Activated CD4-positive, alpha-beta T cell treated with anti-CD3 and anti-CD28 coated beads, Interleukin-2, amount 10 ng/mL, durations not matched to agents 7 days and 5 days (primary cell): ENCODE data around the gene MLX. TPM values are rescaled to one million over a fixed set of nuclear protein-coding genes. Genes with fewer than 3 reads are reported as not detected.
A peak's percentile ranks its signal among the peaks of the same experiment; 100 is the strongest.
"Not testable (repeated sequence)": the region's sequence is repeated elsewhere in the genome, so short reads cannot be mapped to it uniquely, and the experiment has no call there.

Experiments used
- CTCF ChIA-PET: fragments of 350-600 bp; sonication (Branson Sonifier 250); formaldehyde crosslinking; loops from one replicate; lab custom pipeline; 2021; ENCODE audit warnings: antibody characterized with exemption; lab: Charles Lee
- POLR2A ChIA-PET: fragments of 350-600 bp; sonication (Branson Sonifier 250); formaldehyde crosslinking; loops from one replicate; lab custom pipeline; 2021; ENCODE audit warnings: antibody characterized with exemption; lab: Charles Lee
- DNase-seq: peaks from one replicate; pipeline ENCODE4 v3.0.0-alpha.2; 2020
- H3K27ac Mint-ChIP-seq: one replicate; pipeline ENCODE4 v1.8.0; 2021; ENCODE audit warnings: mild to moderate bottlenecking, moderate library complexity, mixed read lengths
- H3K27me3 Mint-ChIP-seq: one replicate; pipeline ENCODE4 v1.8.0; 2021; ENCODE audit warnings: mixed read lengths
- H3K36me3 Mint-ChIP-seq: one replicate; pipeline ENCODE4 v1.8.0; 2021; ENCODE audit warnings: low read depth, mixed read lengths
- H3K4me1 Mint-ChIP-seq: one replicate; pipeline ENCODE4 v1.8.0; 2021; ENCODE audit warnings: mixed read lengths
- H3K4me3 Mint-ChIP-seq: one replicate; pipeline ENCODE4 v1.8.0; 2021; ENCODE audit warnings: mild to moderate bottlenecking, moderate library complexity, mixed read lengths
- H3K9me3 Mint-ChIP-seq: one replicate; pipeline ENCODE4 v1.8.0; 2021; ENCODE audit warnings: mixed read lengths
- total RNA-seq, 2 experiments: library from RNA; stranded (reverse); gene quantifications; one replicate each; pipeline ENCODE4 v1.2.3, GENCODE V29; 2021

MLX gene
- total RNA-seq, 2 experiments from 2014 or later = 56.7 to 62.3 TPM

GRCh38 chr17:42537826-42538451, 29.0 kb upstream of the MLX start:
- Mint-ChIP-seq H3K9me3 (no peaks in the 10 kb centered on the region), H3K4me1 (peaks cover 52% of the 10 kb centered on the region), H3K27ac (peak overlapping the region; percentile 67), H3K4me3 (peak overlapping the region; percentile 78), H3K36me3 (peaks cover 9% of the 10 kb centered on the region), H3K27me3 (peaks cover 5% of the 10 kb centered on the region)
- POLR2A ChIA-PET = no interaction called here
- CTCF ChIA-PET = interaction anchor here (1.0 kb wide), 1 partner anchor 381 kb away, joined by 3 read pairs; no protein-coding TSS in a partner anchor
- no peak for DNase-seq

DNA sequence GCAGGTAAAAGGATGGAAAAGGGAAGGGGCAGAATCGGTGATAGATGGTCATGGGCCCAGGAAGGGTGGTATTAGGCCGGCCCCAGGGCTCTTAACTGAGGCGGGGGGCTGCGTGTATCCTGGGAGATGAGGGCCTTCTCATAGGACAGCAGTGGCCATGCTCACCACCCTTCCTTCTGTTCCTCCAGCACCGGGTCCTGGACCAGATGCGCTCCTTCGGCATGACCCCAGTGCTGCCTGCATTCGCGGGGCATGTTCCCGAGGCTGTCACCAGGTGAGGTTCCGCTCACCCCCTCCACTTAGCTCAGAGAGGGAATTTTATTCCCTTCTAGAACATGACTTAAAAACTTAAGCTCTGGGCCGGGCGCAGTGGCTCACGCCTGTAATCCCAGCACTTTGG, 28.4 kb upstream of the MLX start:
- H3K9me3 Mint-ChIP-seq = no peaks in the 10 kb centered on the region
- ChIA-PET CTCF (interaction anchor here (1.0 kb wide), 1 partner anchor 381 kb away, joined by 3 read pairs; no protein-coding TSS in a partner anchor), POLR2A (no interaction called here)
- H3K27me3 Mint-ChIP-seq = peaks cover 3% of the 10 kb centered on the region
- peaks cover 9% of the 10 kb centered on the region for H3K36me3 Mint-ChIP-seq
- no peak overlapping the region for H3K4me3 Mint-ChIP-seq
- H3K4me1 Mint-ChIP-seq = peaks cover 50% of the 10 kb centered on the region
- no peak for DNase-seq
- no peak overlapping the region for H3K27ac Mint-ChIP-seq

DNA sequence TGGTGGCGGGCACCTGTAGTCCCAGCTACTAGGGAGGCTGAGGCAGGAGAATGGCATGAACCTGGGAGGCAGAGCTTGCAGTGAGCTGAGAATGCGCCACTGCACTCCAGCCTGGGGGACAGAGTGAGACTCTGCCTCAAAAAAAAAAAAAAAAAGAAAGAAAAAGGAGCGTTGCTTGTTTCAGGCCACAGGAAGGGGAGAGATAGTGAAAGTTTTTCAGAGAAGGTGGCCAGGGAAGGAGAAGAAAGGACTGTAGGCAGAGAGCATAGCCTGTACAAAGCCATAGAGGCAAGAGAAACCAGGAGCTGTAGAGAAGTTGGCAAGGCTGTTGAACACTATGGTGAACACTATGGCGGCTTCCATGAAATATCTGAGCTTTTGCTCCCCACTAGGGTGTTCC, 26.3 kb upstream of the MLX start:
- H3K36me3 Mint-ChIP-seq, DNase-seq, H3K4me3 Mint-ChIP-seq, H3K27me3 Mint-ChIP-seq, H3K9me3 Mint-ChIP-seq, POLR2A ChIA-PET: not testable (repeated sequence)
- peak overlapping the region; percentile 76 for H3K27ac Mint-ChIP-seq
- CTCF ChIA-PET = interaction anchor here (0.6 to 1.8 kb wide), 4 partner anchors 9 to 226 kb away, joined by 3 to 9 read pairs (median 4); no protein-coding TSS in a partner anchor
- H3K4me1 Mint-ChIP-seq = peaks cover 43% of the 10 kb centered on the region

DNA sequence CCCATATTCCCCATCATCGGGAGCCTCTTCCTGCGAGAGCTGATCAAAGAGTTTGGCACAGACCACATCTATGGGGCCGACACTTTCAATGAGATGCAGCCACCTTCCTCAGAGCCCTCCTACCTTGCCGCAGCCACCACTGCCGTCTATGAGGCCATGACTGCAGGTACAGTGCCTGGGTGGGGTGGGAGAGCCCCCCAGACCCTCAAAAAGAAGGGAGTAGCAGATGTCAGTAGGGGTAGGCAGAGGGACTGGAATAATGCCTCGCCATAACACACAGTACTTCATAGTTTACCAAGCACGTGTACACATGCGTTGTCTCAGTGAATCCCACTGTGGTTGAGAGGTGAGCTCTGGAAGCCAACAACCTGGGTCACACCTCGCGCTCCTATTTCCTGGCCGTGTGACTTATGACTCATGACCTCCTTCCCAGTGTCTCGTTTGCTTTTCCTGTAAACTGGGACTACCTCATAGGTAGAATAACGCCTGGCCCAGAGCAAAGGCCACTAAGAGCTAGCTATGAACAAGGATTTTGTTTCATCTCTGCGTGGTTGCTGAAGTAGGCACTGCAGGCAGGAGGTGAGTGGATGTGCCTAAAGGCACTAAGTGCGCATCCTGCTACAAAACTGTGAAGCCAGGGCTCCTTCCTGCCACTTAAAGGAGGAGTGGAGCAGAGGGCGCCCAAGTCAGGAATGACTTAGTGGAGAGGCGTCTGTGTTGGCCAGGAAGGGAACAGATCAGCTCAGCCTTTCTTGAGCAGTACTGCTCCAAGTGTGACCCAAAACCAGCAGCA, 25.7 kb upstream of the MLX start:
- Mint-ChIP-seq H3K9me3 (no peaks in the 10 kb centered on the region), H3K4me3 (peak overlapping the region; percentile 14), H3K4me1 (peaks cover 41% of the 10 kb centered on the region), H3K27me3 (no peaks in the 10 kb centered on the region), H3K27ac (peak overlapping the region; percentile 77), H3K36me3 (peaks cover 9% of the 10 kb centered on the region)
- no peak for DNase-seq
- ChIA-PET CTCF (interaction anchor here (0.5 to 1.8 kb wide), 8 partner anchors 10 to 1660 kb away, joined by 3 to 9 read pairs (median 4); no protein-coding TSS in a partner anchor), POLR2A (interaction anchor here (0.7 kb wide), 1 partner anchor 299 kb away, joined by 3 read pairs; no protein-coding TSS in a partner anchor)

GRCh38 chr17:42543190-42544079, 23.5 kb upstream of the MLX start:
- ChIA-PET POLR2A (interaction anchor here (0.6 kb wide), 1 partner anchor 249 kb away, joined by 3 read pairs; no protein-coding TSS in a partner anchor), CTCF (interaction anchor here (1.2 to 1.4 kb wide), 3 partner anchors 9 to 34 kb away, joined by 3 to 4 read pairs (median 4); partner anchors contain the start of gene PSMC3IP)
- H3K4me1 Mint-ChIP-seq = peaks cover 26% of the 10 kb centered on the region
- no peak overlapping the region for H3K27ac Mint-ChIP-seq
- H3K4me3 Mint-ChIP-seq = no peak overlapping the region
- no peaks in the 10 kb centered on the region for H3K9me3 Mint-ChIP-seq
- DNase-seq = no peak
- H3K36me3 Mint-ChIP-seq = peaks cover 9% of the 10 kb centered on the region
- H3K27me3 Mint-ChIP-seq = no peaks in the 10 kb centered on the region

DNA sequence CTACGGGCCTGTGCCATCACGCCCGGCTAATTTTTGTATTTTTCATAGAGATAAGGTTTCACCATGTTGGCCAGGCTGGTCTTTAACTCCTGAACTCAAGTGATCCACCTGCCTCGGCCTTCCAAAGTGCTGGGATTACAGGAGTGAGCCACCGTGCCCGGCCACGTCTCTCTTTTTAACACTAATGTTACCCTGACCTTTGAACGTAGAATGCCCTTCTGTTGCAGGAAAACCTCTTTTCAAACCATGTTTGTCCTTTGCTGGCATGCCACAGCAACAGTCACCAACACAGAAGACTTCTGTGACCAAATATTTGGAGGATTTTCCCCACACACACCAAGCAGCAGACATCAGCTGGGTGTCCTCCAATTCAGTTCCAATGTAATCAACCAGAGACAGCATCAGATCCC, 22.0 kb upstream of the MLX start:
- POLR2A ChIA-PET = no interaction called here
- no peaks in the 10 kb centered on the region for H3K27me3 Mint-ChIP-seq
- H3K4me1 Mint-ChIP-seq = peaks cover 29% of the 10 kb centered on the region
- peaks cover 2% of the 10 kb centered on the region for H3K36me3 Mint-ChIP-seq
- CTCF ChIA-PET = interaction anchor here (1.2 kb wide), 1 partner anchor 34 kb away, joined by 3 read pairs; no protein-coding TSS in a partner anchor
- no peaks in the 10 kb centered on the region for H3K9me3 Mint-ChIP-seq
- DNase-seq = no peak
- no peak overlapping the region for H3K4me3 Mint-ChIP-seq
- H3K27ac Mint-ChIP-seq = no peak overlapping the region

GRCh38 chr17:42545755-42546505, 21.0 kb upstream of the MLX start:
- H3K36me3 Mint-ChIP-seq, H3K4me3 Mint-ChIP-seq, POLR2A ChIA-PET, H3K9me3 Mint-ChIP-seq, H3K27ac Mint-ChIP-seq, H3K27me3 Mint-ChIP-seq, DNase-seq: not testable (repeated sequence)
- H3K4me1 Mint-ChIP-seq = peaks cover 21% of the 10 kb centered on the region
- CTCF ChIA-PET = interaction anchor here (1.2 kb wide), 1 partner anchor 33 kb away, joined by 3 read pairs; no protein-coding TSS in a partner anchor

- Mint-ChIP-seq H3K27me3 (no peaks in the 10 kb centered on the region), H3K4me3 (no peak overlapping the region), H3K4me1 (peaks cover 13% of the 10 kb centered on the region), H3K27ac (no peak overlapping the region), H3K36me3 (peaks cover 3% of the 10 kb centered on the region), H3K9me3 (no peaks in the 10 kb centered on the region)
- DNase-seq = no peak
- POLR2A ChIA-PET = no interaction called here
- CTCF ChIA-PET = interaction anchor here (0.5 to 1.7 kb wide), 3 partner anchors 10 to 737 kb away, joined by 3 to 10 read pairs (median 3); no protein-coding TSS in a partner anchor
Observed at GRCh38 chr17:42547001-42547461, 19.9 kb upstream of the MLX start.

GRCh38 chr17:42547698-42548069, 19.2 kb upstream of the MLX start:
- H3K4me1 Mint-ChIP-seq = peaks cover 15% of the 10 kb centered on the region
- ChIA-PET POLR2A (no interaction called here), CTCF (interaction anchor here (0.5 to 1.7 kb wide), 7 partner anchors 11 to 737 kb away, joined by 3 to 10 read pairs (median 4); partner anchors contain the start of gene NAGLU)
- no peaks in the 10 kb centered on the region for H3K9me3 Mint-ChIP-seq
- H3K4me3 Mint-ChIP-seq = no peak overlapping the region
- peaks cover 3% of the 10 kb centered on the region for H3K36me3 Mint-ChIP-seq
- DNase-seq = no peak
- no peaks in the 10 kb centered on the region for H3K27me3 Mint-ChIP-seq
- H3K27ac Mint-ChIP-seq = no peak overlapping the region

GRCh38 chr17:42548070-42548837, 18.6 kb upstream of the MLX start:
- ChIA-PET POLR2A (no interaction called here), CTCF (interaction anchor here (1.1 to 1.7 kb wide), 5 partner anchors 10 to 30 kb away, joined by 3 to 10 read pairs (median 5); partner anchors contain the start of gene NAGLU)
- Mint-ChIP-seq H3K9me3 (no peaks in the 10 kb centered on the region), H3K36me3 (peaks cover 3% of the 10 kb centered on the region), H3K27ac (no peak overlapping the region), H3K27me3 (no peaks in the 10 kb centered on the region), H3K4me1 (peaks cover 16% of the 10 kb centered on the region), H3K4me3 (peak overlapping the region; percentile 52)
- peak; percentile 83 for DNase-seq
